M059J (cell line): ENCODE results near the gene TEX19. TPM values are rescaled to one million over a fixed set of nuclear protein-coding genes. Genes with fewer than 3 reads are reported as not detected.

Experiments
- DNase-seq: peaks from one replicate; pipeline ENCODE4 v3.0.0-alpha.2; 2012; ENCODE audit warnings: low read depth
- total RNA-seq: library from RNA; depleted of rRNA; stranded (reverse); fragments of >200 nt; shearing (Covaris generic); gene quantifications from 2 replicates; pipeline ENCODE4 v1.2.3, GENCODE V29; 2014

The TEX19 gene
- total RNA-seq, 1 experiment from 2014 or later = 0.05 TPM

DNA sequence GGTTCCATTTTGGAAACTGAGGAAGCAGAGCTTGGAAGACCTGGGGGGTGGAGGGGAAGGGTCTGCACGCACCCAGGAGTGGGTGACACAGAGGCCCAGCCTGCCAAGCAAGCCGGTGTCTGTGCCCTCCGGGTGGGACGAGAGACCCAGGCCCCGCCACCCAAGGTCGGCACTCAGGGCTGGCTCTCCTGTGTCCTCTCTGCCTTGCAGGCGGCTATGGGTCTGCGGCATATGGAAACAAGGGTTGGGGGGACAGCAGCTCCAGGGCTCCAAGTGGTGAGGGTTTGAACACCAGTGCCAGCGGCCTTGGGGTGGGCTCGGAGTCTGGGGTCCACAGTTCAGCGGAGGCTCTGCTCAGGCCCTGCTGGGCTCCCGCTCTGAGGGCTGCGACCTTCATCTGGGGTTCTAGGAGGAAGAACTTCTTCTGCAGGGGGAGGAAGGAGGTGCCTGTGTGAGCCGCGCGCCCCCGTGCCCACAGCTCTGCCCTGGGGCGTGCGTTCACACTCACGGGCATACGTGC lies 37.0 kb upstream of the TEX19 start:
- DNase-seq = no peak

DNA sequence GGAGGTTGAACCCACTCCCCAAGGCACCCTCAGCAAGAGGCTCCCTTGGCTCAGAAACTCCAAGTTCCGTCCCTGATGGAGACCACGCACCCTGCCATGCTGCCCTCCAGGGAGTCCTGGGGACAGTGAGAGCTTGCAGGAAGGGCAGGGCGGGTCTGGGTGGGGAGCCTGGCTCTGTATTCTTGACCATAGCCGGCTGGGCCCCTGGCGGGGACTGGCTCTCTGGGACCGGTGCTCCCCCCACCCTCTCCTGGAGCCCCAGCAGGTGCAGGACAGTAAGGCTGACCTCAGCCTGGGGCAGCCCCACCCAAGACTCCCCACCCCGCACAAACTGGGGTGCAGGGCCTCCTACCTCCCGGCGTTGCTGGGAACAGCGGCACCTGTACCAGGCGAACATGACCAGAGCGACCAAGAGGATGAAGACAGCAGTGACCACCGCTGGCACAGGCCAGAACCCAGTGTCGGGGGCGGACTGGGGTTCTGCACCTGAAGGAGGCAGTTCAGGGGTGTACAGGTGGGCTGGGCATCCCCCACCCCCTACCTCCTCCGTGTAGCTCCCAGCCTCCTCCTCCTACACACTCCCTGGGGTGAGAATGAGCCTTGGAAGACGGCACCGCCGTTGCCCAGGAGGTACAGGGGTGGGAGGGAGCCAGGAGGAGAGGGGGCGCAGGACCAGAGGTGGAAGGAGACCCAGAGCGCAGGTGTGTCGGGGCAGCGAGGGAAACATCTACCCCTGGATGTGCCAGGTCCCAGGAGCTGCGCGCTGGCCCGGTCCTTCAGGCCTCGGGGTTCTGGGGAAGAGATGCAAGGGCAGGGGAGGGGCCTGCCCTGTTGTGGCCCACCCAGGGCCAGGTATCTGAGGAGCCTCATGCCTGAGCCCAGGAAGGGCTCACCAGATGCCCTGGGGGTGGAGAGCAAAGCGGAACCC lies 36.3 kb upstream of the TEX19 start:
- DNase-seq = no peak

- DNase-seq = no peak
Observed at GRCh38 chr17:82323514-82324234, 35.4 kb upstream of the TEX19 start.

- DNase-seq = peak; percentile 15
Observed at GRCh38 chr17:82324566-82325285, 34.3 kb upstream of the TEX19 start.

DNA sequence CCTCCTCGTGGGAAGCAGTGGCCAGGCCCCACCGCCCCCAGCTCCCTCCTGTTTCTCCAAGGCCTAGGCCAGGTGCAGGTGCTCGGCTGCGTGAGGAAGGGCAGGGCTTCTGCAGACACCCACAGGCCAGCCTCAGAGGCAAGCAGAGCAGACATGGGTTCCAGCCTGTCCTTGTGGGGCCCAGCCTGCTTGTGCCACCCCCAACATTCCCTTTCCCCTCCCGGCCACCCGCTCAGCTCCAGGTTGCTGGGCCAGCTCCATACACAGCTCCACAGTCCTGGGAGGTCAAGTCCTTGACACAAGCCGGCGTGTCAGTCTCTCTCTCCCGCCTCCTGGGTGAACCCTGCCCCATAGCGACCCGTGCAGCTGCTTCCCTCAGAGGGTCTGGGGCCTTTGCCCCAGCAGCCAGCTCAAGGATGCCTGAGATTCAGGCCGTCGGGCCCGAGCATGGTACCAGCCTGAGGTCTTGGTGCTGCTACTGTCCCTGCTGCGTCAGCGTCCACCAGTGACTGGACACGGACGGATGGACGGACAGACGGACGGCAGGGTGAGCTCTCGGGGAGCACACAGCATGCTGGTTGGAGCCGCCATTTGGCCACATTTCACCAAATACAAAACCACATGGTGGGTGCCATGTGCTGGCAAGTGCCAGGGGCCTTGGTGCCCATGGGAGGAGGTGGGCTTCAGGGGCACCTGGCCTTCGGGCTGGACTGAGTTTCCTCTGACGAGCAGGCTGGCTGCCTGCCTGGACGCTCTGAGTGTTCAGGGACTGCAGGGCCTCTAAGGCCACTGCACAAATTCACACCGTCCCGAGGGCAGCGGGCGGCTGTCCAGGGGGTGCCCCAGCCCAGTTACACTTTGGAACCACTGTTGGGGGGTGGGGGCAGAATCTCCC lies 33.5 kb upstream of the TEX19 start:
- DNase-seq = no peak

- DNase-seq = no peak
Observed at GRCh38 chr17:82327289-82327688, 31.8 kb upstream of the TEX19 start.

- no peak for DNase-seq
Observed at GRCh38 chr17:82327757-82328140, 31.3 kb upstream of the TEX19 start.

DNA sequence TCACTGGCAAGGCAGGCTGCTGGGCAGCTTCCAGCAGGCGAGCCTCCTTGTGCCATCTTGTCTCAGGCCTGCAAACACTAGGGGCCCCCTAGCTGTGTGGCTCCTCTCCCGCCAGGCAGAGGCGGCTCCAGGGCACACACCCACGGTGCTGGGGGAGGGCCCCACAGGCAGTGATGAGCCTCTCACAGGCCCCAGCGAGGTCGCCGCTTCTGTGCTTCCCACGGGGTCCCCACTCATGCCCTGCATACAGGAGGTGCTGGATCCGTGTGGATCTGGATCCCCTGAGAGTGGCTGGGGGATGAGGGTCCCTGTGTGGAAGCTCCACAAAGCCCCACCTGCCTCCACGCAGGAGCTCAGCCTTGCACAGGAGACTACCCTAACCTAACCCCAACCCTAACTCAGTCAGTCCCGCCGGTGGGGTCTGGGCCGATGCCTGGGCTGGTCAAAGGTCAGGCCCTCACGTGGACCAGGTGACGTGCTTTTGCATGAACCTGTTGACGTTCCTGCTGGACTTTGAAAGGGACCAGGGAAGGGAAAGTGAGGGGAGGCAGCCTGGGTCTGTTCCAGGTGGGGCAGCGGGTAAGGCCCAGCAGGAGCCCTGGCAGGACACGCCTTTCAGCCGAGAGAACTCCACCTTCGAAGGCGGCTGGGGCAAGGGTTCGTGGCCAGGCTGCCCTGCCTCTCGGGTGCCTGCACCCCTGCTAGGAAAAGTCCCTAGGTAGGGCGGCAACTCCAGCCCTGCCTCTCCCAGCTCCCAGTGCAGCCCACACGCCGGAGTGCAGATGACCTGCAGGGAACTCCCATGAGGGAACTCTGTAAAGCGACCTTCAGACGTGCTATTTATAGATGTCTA lies 30.7 kb upstream of the TEX19 start:
- DNase-seq = no peak

DNA sequence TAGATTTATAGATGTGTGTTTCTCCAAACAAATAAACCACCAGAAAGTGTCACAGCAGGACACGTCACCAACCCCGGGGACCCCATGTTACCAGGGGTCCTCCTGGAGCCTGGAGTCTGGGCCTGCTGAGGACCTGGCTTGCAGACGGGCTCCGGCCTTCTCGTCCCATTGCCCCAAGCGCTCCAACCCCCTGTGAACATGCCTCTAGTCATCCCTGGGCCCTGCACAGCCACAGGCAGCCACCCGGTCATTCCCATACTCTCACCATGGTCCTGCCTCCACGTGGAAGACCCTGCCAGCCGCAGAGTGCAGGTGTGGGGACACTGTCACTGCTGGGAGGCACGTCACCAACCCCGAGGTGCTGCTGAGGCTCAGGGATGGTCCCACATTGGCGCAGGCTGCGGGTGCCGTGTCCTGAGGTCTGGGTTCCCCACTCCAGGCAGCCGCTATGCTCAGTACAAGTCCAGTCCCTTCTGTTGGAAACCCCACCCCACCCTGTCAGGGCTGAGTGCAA lies 30.0 kb upstream of the TEX19 start:
- DNase-seq = no peak

- DNase-seq = no peak
Observed at GRCh38 chr17:82329683-82330321, 29.2 kb upstream of the TEX19 start.

GRCh38 chr17:82330322-82331239 lies 28.5 kb upstream of the TEX19 start:
- peak; percentile 59 for DNase-seq

DNA sequence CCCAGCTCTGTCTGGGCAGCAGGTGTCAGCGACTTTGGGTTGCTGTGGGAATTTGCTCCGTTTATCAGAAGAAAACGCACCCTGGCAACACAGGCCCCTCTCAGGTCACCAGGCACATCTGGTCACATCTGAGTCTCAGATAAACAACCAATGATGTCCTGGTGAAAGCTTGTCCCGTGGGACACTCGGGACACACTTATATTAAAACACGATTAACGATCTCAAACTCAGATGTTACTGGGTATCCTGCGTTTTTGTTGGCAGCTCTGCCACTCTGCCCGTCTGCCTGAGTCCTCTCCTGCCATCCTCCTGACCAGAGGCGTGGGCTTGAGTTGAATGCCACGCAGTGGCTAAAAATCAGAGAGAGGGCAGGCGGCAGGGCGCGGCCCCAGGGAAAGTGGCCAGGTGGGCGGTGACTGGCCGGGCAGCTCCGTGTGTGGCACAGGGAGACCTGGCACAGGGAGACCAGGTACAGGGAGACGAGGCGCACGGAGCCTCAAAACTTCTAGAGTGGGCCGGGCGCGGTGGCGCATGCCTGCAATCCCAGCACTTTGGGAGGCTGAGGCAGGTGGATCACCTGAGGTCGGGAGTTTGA lies 27.6 kb upstream of the TEX19 start:
- no peak for DNase-seq

- peak; percentile 80 for DNase-seq
Observed at GRCh38 chr17:82332669-82333278, 26.3 kb upstream of the TEX19 start.

GRCh38 chr17:82333279-82334171 lies 25.5 kb upstream of the TEX19 start, which contains the start of gene SECTM1:
TSS of gene SECTM1 (minus strand) at chr17:82333766. CDS start at chr17:82327240, 6,526 bp downstream.
- DNase-seq = peak; percentile 51

DNA sequence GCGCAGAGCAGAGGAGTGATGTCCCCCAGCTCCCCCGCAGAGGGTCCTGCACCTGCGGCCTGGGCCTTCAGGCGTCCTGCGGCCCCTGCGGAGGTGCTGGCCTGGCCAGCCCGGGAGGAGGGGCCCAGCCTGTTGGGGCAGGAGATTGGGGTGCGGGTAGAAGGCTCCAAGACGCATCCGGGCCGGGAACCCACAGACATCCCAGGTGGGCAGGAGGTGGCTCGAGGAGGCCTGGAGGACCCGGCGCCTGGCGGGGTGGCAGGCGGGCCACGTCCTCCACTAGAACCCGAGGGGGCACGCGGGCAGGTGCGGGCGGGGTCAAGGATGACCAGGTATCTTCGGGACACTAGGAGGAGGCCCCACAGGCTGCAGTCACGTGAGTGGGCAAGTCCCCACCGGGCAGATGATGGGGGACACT lies 24.8 kb upstream of the TEX19 start:
- DNase-seq = no peak
